Measurements from ENCODE around the gene HAGHL.

HAGHL gene

GRCh38 chr16:776824-777223 lies 49.9 kb downstream of the HAGHL start:
- no peak for DNase-seq

GRCh38 chr16:777826-778225 lies 50.9 kb downstream of the HAGHL start:
- DNase-seq: no peak

- DNase-seq: no peak
Observed at GRCh38 chr16:778447-778846, 51.5 kb downstream of the HAGHL start.

- no peak for DNase-seq
Observed at GRCh38 chr16:778909-779527, 52.1 kb downstream of the HAGHL start.
